Measurements from ENCODE around the gene CHAC1. TPM values are rescaled to one million over a fixed set of nuclear protein-coding genes. Genes with fewer than 3 reads are reported as not detected.

The CHAC1 gene
- total and polyA plus RNA-seq, 11 donors: 0.72 to 6.1 (median 2.4) TPM

DNA sequence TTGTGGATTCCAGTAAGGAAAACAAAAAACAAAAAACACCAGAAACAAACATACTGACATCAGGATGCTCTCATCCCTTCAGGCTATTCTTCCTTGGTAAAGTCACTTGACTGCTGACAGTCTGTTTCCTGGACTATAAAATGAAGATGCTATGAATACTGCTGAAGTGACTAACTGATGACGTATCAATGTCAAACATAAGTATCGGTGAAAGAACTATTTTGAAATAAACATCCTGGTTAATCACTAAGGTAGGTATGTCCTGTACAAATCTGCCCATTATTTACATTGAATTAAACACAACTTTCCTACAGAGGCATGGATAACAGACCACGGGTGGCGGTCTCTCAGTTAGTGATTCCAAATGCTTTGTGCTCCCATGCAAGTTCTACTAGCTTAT, 45.9 kb downstream of the CHAC1 start:
- Histone ChIP-seq H3K9me3 (no peaks in the 10 kb centered on the region), H3K4me1 (peaks cover 0 to 7% (median 0%) of the 10 kb centered on the region in 12 donors), H3K27me3 (no peaks in the 10 kb centered on the region), H3K27ac (no peak overlapping the region), H3K36me3 (peaks cover 0 to 93% (median 62%) of the 10 kb centered on the region in 9 donors), H3K4me3 (no peak overlapping the region)
- no peak for TF ChIP-seq POLR2A (IDR thresholded peaks at IDR 0.05)
- TF ChIP-seq, protein P1, sequence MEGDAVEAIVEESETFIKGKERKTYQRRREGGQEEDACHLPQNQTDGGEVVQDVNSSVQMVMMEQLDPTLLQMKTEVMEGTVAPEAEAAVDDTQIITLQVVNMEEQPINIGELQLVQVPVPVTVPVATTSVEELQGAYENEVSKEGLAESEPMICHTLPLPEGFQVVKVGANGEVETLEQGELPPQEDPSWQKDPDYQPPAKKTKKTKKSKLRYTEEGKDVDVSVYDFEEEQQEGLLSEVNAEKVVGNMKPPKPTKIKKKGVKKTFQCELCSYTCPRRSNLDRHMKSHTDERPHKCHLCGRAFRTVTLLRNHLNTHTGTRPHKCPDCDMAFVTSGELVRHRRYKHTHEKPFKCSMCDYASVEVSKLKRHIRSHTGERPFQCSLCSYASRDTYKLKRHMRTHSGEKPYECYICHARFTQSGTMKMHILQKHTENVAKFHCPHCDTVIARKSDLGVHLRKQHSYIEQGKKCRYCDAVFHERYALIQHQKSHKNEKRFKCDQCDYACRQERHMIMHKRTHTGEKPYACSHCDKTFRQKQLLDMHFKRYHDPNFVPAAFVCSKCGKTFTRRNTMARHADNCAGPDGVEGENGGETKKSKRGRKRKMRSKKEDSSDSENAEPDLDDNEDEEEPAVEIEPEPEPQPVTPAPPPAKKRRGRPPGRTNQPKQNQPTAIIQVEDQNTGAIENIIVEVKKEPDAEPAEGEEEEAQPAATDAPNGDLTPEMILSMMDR (IDR thresholded peaks at IDR 0.05): no peak
- no peak for ATAC-seq
- 96 to 99% (median 98%) methylated on average over 4 of the region's 4 CpGs for WGBS, 4 donors
- no peak for DNase-seq
- intact Hi-C loops (cut with DNase I): no loop called here

DNA sequence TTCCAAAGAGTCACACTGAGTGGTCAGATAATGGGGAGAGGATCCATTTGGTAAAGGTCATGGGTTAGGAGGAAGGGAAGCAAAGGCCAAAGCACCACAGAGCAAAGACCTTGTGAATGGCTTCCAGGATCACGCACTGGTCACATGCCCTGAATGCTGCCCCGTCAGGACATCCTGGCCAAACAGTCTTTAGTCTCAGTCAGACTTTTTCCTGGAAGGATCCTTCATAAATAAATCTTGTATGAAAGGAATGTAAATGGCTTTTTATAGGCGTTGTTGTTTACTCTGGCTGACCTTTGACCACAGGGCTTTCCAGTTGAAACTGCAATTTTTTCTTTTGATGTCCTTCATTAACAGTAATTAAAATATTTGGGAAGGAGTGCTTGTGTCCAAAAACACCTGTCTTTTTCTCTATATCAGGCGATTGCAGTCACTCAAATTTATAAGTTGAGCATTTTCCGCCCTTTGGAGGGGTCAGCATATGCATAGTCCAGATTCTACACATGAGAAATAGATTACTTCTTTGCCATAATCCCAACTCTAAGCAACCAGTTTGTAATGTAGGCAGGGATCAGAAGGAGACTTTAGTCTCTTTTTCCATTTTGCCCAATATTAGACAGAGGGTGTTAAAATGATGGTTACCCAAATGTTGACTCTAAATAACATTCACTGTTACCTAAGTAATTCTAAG, 48.4 kb downstream of the CHAC1 start:
- H3K27ac ChIP-seq: no peak overlapping the region
- TF ChIP-seq POLR2A (IDR thresholded peaks at IDR 0.05): no peak
- TF ChIP-seq, protein P1 (IDR thresholded peaks at IDR 0.05): no peak
- H3K4me3 ChIP-seq: no peak overlapping the region
- DNase-seq (no peak), ATAC-seq (no peak)
- H3K4me1 ChIP-seq: peaks cover 0 to 14% (median 3%) of the 10 kb centered on the region in 12 donors
- WGBS, 4 donors: 73 to 83% (median 75%) methylated on average over 5 of the region's 5 CpGs
- H3K27me3 ChIP-seq: no peaks in the 10 kb centered on the region
- no peaks in the 10 kb centered on the region for H3K9me3 ChIP-seq
- H3K36me3 ChIP-seq: peaks cover 0 to 85% (median 53%) of the 10 kb centered on the region in 9 donors
- intact Hi-C loops (cut with DNase I): no loop called here

DNA sequence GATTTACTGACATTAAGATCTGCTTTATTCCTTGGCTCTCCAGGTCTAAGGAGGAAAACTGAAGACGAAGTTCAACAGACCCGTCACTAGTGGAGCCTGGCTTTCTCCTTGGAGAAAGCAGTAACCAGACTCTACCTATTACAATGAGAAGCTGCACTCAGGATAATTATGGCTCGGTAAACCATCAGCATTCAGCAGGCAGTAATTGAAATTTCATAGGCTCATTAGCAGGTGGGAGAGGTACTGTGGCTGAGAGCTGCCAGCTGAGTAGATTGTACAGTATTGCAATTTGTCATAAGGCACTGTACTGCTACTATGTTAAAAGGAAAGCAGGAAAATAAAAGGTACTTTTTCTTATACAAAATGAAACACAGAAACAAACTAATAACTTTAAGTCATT, 51.2 kb downstream of the CHAC1 start:
- intact Hi-C loops (cut with DNase I): no loop called here
- no peak overlapping the region for H3K4me3 ChIP-seq
- TF ChIP-seq, protein P1 (IDR thresholded peaks at IDR 0.05): no peak
- TF ChIP-seq POLR2A (IDR thresholded peaks at IDR 0.05): no peak
- no peaks in the 10 kb centered on the region for H3K27me3 ChIP-seq
- H3K36me3 ChIP-seq: peaks cover 0 to 70% (median 32%) of the 10 kb centered on the region in 9 donors
- H3K4me1 ChIP-seq: peaks cover 0 to 16% (median 3%) of the 10 kb centered on the region in 12 donors
- no peak overlapping the region for H3K27ac ChIP-seq
- ATAC-seq (no peak), DNase-seq (no peak)
- 91 to 94% (median 92%) methylated on average over 3 of the region's 3 CpGs for WGBS, 4 donors
- H3K9me3 ChIP-seq: no peaks in the 10 kb centered on the region

Other genes with a start within 250 kb of the CHAC1 start
- gene RMDN3, start 198.2 kb upstream of the CHAC1 start, total RNA-seq: 10 to 100 TPM; 12.0 to 22.9 (median 18.5) TPM
- 10 to 100 TPM; 14.0 to 26.2 TPM for gene RMDN3, start 198.2 kb upstream of the CHAC1 start, polyA plus RNA-seq
- 10 to 100 TPM in 2 of 9 donors, 1 to 10 TPM in 7; 1.6 to 24.0 (median 6.6) TPM for gene GCHFR, start 189.4 kb upstream of the CHAC1 start, total RNA-seq
- gene GCHFR, start 189.4 kb upstream of the CHAC1 start, polyA plus RNA-seq: 10 to 100 TPM in 1 of 2 donors, 1 to 10 TPM in 1; 5.1 to 12.7 TPM
- gene C15orf62, start 183.5 kb upstream of the CHAC1 start, total RNA-seq: 1 to 10 TPM in 1 of 9 donors, under 1 TPM in 5, not detected in 3; 0.12 to 1.1 (median 0.18) TPM
- gene C15orf62, start 183.5 kb upstream of the CHAC1 start, polyA plus RNA-seq: under 1 TPM; 0.06 to 0.30 TPM
- gene ZFYVE19, start 146.4 kb upstream of the CHAC1 start, total RNA-seq: 10 to 100 TPM; 11.9 to 27.1 (median 18.8) TPM
- 10 to 100 TPM; 10.5 to 18.9 TPM for gene ZFYVE19, start 146.4 kb upstream of the CHAC1 start, polyA plus RNA-seq
- 10 to 100 TPM in 8 of 9 donors, 1 to 10 TPM in 1; 7.6 to 19.7 (median 14.7) TPM for gene DNAJC17, start 146.0 kb upstream of the CHAC1 start, total RNA-seq
- 10 to 100 TPM; 29.1 to 29.9 TPM for gene DNAJC17, start 146.0 kb upstream of the CHAC1 start, polyA plus RNA-seq
- not detected for gene PPP1R14D, start 124.8 kb upstream of the CHAC1 start, total RNA-seq
- not detected for gene PPP1R14D, start 124.8 kb upstream of the CHAC1 start, polyA plus RNA-seq
- 1 to 10 TPM in 3 of 9 donors, under 1 TPM in 5, not detected in 1; 0.20 to 3.4 (median 0.76) TPM for gene SPINT1, start 109.4 kb upstream of the CHAC1 start, total RNA-seq
- under 1 TPM; 0.11 to 0.39 TPM for gene SPINT1, start 109.4 kb upstream of the CHAC1 start, polyA plus RNA-seq
- gene RHOV, start 79.2 kb upstream of the CHAC1 start, total RNA-seq: not detected
- not detected for gene RHOV, start 79.2 kb upstream of the CHAC1 start, polyA plus RNA-seq
- 10 to 100 TPM; 18.0 to 29.2 (median 23.1) TPM for gene VPS18, start 59.0 kb upstream of the CHAC1 start, total RNA-seq
- gene VPS18, start 59.0 kb upstream of the CHAC1 start, polyA plus RNA-seq: 10 to 100 TPM; 14.7 to 21.3 TPM
- gene DLL4, start 24.1 kb upstream of the CHAC1 start, total RNA-seq: 10 to 100 TPM in 6 of 9 donors, 1 to 10 TPM in 3; 4.7 to 20.8 (median 13.5) TPM
- 10 to 100 TPM in 1 of 2 donors, 1 to 10 TPM in 1; 6.8 to 11.1 TPM for gene DLL4, start 24.1 kb upstream of the CHAC1 start, polyA plus RNA-seq
- 10 to 100 TPM in 7 of 9 donors, 1 to 10 TPM in 2; 9.7 to 20.9 (median 12.6) TPM for gene INO80, start 162.8 kb downstream of the CHAC1 start, total RNA-seq
- 10 to 100 TPM in 1 of 2 donors, 1 to 10 TPM in 1; 4.7 to 14.3 TPM for gene INO80, start 162.8 kb downstream of the CHAC1 start, polyA plus RNA-seq